ENCODE results near the gene CHMP4B. TPM values are rescaled to one million over a fixed set of nuclear protein-coding genes. Genes with fewer than 3 reads are reported as not detected.

Gene CHMP4B
- total RNA-seq, 1 experiment from 2014 or later, result 203 TPM

GRCh38 chr20:33890557-33890956, 79.4 kb downstream of the CHMP4B start:
- H3K4me1 Mint-ChIP-seq (ENCODE audit: low read depth, unreplicated experiment), result peaks cover 5% of the 10 kb centered on the region
- DNase-seq, result no peak
- no peak overlapping the region for H3K4me3 Mint-ChIP-seq (ENCODE audit: unreplicated experiment)
- peaks cover 5% of the 10 kb centered on the region for H3K27me3 Mint-ChIP-seq (ENCODE audit: insufficient read depth, unreplicated experiment)
- no peaks in the 10 kb centered on the region for H3K36me3 Mint-ChIP-seq (ENCODE audit: insufficient read depth, unreplicated experiment)
- CTCF ChIA-PET, result no interaction called here
- Histone ChIP-seq H3K4me1 (no peaks in the 10 kb centered on the region), H3K36me3 (ENCODE audit: control insufficient read depth, insufficient read depth, low read length) (no peaks in the 10 kb centered on the region), H3K9me3 (peaks cover 14% of the 10 kb centered on the region), H3K4me3 (ENCODE audit: low read depth, low read length) (no peak overlapping the region), H3K27me3 (replicated peaks; ENCODE audit: control insufficient read depth, insufficient read depth, low read length) (no peaks in the 10 kb centered on the region)
- POLR2A ChIA-PET, result no interaction called here
- no peak for TF ChIP-seq CTCF (IDR thresholded peaks at IDR 0.05; ENCODE audit: insufficient read depth in 1 of 2, low read depth in 1 of 2, low read length in 1 of 2, severe bottlenecking in 1 of 2, unreplicated experiment in 1 of 2)
- no peak overlapping the region for H3K27ac Mint-ChIP-seq (ENCODE audit: unreplicated experiment)
- intact Hi-C loops (cut with micrococcal nuclease; ENCODE audit: unreplicated experiment), result no loop called here
- peaks cover 22% of the 10 kb centered on the region for H3K9me3 Mint-ChIP-seq (ENCODE audit: unreplicated experiment)
- BruUV-seq (replicated peaks), result no TSS peak

DNA sequence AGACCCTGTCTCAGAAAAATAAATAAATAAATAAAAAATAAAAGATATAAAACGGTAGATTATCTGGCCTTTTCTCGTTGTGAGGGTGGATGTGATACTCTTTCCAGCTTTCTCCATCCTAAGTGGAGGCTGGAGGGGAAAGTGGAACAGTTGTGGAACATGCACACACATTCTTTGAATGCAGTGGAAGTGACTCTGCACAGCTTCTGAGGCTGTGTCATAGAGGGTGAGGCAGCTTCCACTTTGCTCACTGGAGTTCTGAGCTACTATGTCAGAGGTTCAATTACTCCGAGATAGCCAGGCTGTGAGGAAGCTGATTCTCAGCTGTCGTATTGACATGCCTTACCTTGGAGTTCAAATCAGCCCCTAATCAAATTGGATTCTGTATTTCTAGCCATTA, 82.2 kb downstream of the CHMP4B start:
- Histone ChIP-seq H3K36me3 (ENCODE audit: control insufficient read depth, insufficient read depth, low read length) (no peaks in the 10 kb centered on the region), H3K9me3 (peaks cover 13% of the 10 kb centered on the region), H3K27me3 (replicated peaks; ENCODE audit: control insufficient read depth, insufficient read depth, low read length) (no peaks in the 10 kb centered on the region), H3K4me3 (ENCODE audit: low read depth, low read length) (no peak overlapping the region), H3K4me1 (no peaks in the 10 kb centered on the region)
- peaks cover 13% of the 10 kb centered on the region for H3K27me3 Mint-ChIP-seq (ENCODE audit: insufficient read depth, unreplicated experiment)
- TF ChIP-seq CTCF (IDR thresholded peaks at IDR 0.05; ENCODE audit: insufficient read depth in 1 of 2, low read depth in 1 of 2, low read length in 1 of 2, severe bottlenecking in 1 of 2, unreplicated experiment in 1 of 2), result no peak
- H3K27ac Mint-ChIP-seq (ENCODE audit: unreplicated experiment), result no peak overlapping the region
- no peaks in the 10 kb centered on the region for H3K36me3 Mint-ChIP-seq (ENCODE audit: insufficient read depth, unreplicated experiment)
- intact Hi-C loops (cut with micrococcal nuclease; ENCODE audit: unreplicated experiment), result no loop called here
- BruUV-seq (replicated peaks), result no TSS peak
- DNase-seq, result no peak
- H3K4me1 Mint-ChIP-seq (ENCODE audit: low read depth, unreplicated experiment), result peaks cover 5% of the 10 kb centered on the region
- CTCF ChIA-PET, result interaction anchor here (0.6 kb wide), 1 partner anchor 184 kb away, joined by 4 read pairs; no protein-coding TSS in a partner anchor
- POLR2A ChIA-PET, result no interaction called here
- no peak overlapping the region for H3K4me3 Mint-ChIP-seq (ENCODE audit: unreplicated experiment)
- H3K9me3 Mint-ChIP-seq (ENCODE audit: unreplicated experiment), result peaks cover 22% of the 10 kb centered on the region

GRCh38 chr20:33894798-33895197, 83.7 kb downstream of the CHMP4B start:
- no peaks in the 10 kb centered on the region for H3K4me1 ChIP-seq
- no peaks in the 10 kb centered on the region for H3K36me3 ChIP-seq (ENCODE audit: control insufficient read depth, insufficient read depth, low read length)
- no TSS peak for BruUV-seq (replicated peaks)
- Mint-ChIP-seq H3K27me3 (ENCODE audit: insufficient read depth, unreplicated experiment) (peaks cover 13% of the 10 kb centered on the region), H3K4me1 (ENCODE audit: low read depth, unreplicated experiment) (peaks cover 5% of the 10 kb centered on the region), H3K4me3 (ENCODE audit: unreplicated experiment) (no peak overlapping the region), H3K27ac (ENCODE audit: unreplicated experiment) (no peak overlapping the region), H3K36me3 (ENCODE audit: insufficient read depth, unreplicated experiment) (no peaks in the 10 kb centered on the region), H3K9me3 (ENCODE audit: unreplicated experiment) (peaks cover 22% of the 10 kb centered on the region)
- H3K9me3 ChIP-seq, result peaks cover 11% of the 10 kb centered on the region
- no peak overlapping the region for H3K4me3 ChIP-seq (ENCODE audit: low read depth, low read length)
- CTCF ChIA-PET, result interaction anchor here (0.6 kb wide), 1 partner anchor 20 kb away, joined by 3 read pairs; no protein-coding TSS in a partner anchor
- intact Hi-C loops (cut with micrococcal nuclease; ENCODE audit: unreplicated experiment), result no loop called here
- no peak for TF ChIP-seq CTCF (IDR thresholded peaks at IDR 0.05; ENCODE audit: insufficient read depth in 1 of 2, low read depth in 1 of 2, low read length in 1 of 2, severe bottlenecking in 1 of 2, unreplicated experiment in 1 of 2)
- no peak for DNase-seq
- POLR2A ChIA-PET, result no interaction called here
- no peaks in the 10 kb centered on the region for H3K27me3 ChIP-seq (replicated peaks; ENCODE audit: control insufficient read depth, insufficient read depth, low read length)

All from Caco-2 (cell line).